GM18526 (cell line): Measurements from ENCODE around the gene CADM1.

ENCODE experiments used
- POLR2A ChIP-seq: IDR thresholded peaks from 3 replicates; pipeline ENCODE4 v1.6.1; 2011; ENCODE audit not compliant: insufficient read length; ENCODE audit errors: extremely low read depth

CADM1 gene

DNA sequence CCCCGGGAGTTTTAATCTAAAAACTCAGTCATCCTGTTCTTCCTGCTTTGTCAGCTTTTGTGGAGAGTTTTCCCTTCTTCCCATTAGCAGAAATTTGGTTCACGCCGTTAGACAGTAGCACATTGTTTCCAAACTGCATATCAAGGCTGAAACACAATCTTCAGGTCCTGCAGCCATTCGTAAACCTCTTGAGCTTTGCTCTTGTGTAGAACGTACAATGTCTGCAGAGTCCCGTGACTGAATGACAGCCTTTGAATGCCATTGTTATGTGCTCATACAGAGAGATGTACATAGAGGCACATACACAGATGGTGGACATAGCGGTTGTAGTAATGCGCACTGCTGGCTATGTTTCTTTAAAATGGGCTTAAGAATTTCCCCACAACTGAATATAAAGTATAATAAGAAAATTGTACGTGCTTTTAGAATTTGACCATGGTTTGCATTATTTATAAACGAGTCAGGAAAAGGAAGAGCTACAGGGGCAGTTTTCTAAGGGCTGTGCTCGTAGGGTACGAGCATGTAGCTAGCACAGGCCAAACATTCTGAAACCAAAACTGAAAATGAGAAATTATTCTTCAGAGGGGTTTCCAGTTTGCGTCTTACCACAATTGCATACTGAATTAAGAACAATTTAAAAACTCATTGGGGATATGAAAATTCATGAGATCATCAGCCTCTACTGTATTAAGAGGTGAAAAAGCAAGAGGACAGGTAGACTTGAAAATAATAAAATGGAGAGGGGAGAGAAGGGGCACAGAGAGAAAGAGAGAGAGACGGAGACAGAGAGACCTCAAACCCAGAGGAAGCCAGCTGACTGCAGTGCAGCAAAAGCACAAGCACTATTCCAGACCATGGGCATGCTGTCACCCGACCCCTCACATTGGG lies 310.1 kb downstream of the CADM1 start:
- no peak for TF ChIP-seq POLR2A

DNA sequence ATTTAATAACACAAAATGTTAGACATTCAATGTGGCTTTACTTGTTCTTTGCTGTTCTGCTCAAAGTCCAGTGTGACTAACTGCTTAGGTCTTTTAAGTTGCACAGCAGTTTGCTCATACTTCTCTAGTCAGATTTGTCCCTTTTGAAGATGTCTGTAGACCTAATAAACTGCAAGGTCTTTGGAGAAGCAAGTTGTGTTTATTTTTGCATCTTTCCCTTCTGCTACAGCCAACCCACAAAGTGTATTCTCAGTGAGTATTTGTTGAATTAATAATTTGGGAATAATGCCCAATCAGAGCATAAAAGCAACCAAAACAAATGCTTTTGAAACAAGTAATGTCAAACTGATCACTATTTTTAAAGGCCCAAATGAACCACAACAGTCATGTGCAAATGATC lies 312.5 kb downstream of the CADM1 start:
- no peak for TF ChIP-seq POLR2A

DNA sequence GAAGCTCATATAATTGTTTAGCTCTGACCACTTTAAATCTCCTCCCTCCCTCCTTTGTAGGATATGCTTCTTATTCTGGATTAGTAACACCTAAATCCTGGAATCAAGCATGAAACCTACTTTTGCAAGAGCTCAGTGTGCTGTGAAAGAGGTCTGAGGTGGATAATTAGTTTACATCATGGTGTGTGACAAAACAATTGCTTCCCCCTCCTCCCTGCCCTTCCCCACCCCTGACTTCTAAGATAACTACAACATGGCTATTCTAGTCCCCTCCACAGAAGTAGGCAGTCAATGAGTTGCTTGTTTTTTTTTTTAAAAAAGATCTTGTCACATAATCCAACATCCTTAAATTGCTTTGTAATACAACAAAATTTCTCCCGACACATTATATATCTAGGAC lies 314.0 kb downstream of the CADM1 start:
- TF ChIP-seq POLR2A = no peak

DNA sequence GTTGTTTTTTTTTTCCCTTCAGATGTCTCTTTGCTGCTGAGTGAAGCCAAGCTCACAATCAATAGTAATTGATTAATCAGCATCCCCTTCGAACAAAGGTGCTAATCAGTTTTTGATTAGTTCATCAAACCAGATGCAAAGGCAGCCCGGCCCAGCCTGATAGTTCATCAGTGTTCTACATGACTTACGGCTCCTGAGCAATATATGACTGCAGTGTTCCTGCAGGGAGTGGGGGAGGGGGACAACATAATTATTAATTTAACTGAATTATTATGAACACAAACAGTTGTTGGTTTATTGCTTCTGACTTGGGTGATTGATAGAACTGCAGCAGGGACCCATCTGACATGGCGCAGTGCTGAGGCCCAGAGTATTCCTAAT lies 315.3 kb downstream of the CADM1 start:
- no peak for TF ChIP-seq POLR2A

DNA sequence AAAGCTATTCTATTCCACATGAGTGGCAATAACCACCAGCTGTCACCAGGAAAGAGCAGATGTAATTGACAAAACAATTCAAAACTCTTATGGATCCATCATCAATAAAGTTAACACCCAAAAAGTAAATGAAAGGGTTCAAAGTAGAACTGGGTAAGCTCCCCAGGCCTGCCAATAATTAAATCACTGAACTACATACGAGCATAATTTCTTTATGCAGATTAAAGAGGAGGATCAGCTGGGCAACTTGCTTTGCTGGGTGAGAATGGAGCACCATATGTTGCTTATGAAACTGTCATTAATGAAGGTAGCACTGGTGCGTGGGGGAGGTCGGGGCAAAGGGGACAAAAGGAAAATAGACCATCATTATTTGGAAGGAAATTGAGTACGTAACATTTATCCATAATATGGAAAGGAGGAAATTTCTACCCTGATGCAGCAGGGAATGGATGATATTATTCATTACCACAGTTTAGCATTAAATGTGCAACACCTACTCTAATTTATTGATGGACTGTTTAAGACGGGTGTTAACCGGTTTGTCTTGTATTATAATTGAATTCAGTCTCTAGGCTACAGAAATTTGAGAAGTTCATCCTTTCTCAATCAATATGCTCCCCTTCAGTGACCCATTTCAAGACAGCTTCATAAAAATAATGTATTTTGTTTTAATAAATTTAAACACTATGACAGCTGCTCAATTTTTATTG lies 315.9 kb downstream of the CADM1 start:
- no peak for TF ChIP-seq POLR2A

DNA sequence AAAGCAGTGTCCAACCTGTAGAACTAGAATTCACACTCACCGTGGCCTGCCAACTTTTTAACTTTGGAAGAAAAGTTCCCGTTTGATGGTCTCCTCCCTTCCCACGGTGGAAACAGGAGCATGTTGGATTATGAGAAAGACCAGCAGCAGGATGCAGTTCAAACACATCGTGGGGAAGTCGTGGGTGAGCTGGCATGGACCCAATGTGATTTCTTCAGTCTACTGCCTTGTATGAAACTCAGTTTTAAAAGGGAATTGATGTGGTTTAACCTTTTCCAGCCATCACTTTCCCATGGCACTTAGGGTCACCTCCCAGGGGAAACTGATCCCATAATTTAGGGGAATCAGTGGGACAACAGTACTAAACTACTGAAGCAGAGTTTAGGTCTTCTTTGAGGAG lies 318.3 kb downstream of the CADM1 start:
- no peak for TF ChIP-seq POLR2A

DNA sequence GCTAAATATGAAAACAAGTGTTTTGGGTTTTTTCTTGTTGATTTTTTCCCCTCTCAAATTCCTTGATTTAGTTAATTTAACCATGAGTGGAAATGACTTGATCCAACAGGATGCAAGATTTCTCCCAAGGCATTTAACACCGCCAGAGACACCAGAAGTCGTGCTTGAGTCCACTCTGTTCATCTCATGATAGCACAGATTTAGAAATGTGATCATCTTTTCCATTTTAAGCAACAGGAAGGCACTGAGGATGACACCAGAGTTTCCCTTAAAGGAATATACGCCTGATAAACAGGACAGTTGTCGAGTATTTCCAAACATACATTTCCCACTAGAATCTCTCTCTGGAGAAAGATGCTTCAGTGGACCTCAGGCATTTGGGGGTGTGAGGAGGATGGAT lies 318.7 kb downstream of the CADM1 start:
- TF ChIP-seq POLR2A = no peak

DNA sequence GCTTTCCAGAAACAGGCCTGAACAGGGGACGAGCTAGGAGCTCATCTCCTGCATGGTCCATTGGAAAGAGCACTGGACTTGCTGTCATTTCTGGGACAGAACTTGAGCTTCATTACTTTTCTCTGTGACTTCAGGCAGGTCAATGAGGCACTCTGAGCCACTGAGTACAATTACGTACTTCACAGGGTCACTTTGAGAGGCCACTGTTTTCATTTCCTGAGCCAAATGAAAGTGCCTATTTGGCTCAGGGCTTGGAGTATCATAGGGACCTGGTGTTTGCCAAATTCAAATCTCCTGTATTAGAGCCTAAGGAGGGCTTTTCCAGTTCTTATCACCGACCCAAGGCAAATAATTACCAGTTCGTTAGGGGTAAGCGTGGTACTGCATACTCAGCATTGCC lies 319.3 kb downstream of the CADM1 start:
- no peak for TF ChIP-seq POLR2A

DNA sequence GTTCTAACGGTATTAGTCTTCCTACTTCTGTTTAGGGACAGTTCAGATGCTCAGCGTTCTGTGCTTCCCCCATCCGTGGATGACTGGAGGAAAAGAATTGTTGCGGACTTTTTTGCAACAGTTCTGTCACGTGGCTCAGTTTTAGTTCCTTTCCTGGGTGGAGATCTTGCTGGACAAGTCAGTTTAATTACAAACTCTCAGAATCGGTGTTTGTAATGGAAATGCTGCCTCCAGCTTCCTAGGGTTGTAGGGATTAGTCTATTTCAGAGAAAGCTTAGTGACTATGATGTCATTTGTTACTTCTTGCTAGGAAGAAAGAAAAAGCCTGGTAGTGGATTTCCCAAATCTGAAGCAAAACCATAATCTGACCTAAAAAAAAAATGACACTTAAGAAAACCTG lies 320.4 kb downstream of the CADM1 start:
- TF ChIP-seq POLR2A = no peak

DNA sequence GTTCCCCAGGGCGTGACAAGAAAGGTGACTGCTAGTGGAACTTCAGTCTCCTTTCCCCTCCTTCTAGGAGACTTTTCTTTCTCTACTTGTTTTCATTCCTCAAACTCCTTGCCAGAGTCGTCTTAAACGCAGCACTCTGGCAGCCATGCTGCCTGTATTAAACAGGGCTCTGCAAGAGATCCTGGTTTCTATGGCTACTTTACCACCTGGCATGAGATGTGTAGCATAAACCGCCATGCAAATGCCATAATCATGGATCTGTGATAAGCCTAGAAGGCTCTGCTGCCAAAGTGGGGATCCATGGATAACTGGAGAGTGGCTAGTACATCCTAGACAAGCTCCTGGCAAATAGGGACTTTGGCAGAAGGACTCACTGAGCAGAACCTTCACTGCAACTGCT lies 321.1 kb downstream of the CADM1 start:
- TF ChIP-seq POLR2A = no peak

DNA sequence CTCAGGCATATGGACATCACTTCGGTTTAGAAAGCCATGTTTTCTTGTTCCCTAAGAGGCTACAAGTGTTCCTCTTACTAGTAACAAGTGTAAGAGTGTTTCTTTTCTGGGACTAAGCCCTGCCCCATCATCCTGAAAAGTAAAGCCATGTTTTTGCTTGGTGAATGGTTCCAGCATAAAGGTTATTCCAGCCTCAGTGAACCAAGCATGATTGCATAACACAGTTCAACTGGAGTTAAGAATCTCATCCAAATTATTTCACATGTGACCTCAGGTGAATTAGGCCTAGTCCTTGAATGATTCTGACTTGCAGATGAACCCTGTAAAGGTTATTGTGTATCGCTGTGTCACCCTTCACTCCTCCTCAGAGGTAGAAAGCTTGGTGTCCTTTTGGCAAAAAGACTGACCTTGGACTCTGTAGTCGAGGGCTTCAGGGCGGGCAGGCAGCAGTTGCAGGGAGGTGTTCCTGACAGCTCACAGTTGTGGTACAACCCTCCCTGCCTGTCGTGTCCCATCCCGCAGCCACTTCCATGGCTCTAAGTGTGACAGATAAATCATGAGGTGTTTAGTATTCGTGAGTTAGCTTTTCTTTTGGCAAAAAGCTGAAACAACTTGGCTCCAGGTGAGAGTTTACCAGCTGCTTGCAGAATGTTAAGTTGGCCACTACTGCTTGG lies 321.8 kb downstream of the CADM1 start:
- TF ChIP-seq POLR2A = no peak

DNA sequence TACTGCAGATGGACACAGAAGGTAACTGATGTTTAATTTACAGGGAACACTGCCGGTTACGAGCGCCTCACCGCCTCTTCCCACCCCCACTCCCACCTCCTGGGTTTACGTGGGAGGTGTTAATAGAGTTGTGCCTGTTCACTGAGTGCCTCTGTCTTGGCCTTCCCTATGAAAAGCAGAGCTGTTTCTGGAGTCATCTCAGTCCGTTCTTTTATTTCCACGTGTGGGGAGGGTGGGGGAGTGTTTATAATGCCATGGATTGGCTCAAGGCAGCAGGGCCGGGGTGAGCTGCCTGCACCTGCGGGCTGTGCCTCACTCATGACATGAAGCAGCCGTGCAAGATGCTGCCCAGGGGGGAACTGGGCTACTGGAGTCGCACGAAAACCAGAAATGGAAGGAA lies 322.7 kb downstream of the CADM1 start:
- TF ChIP-seq POLR2A = no peak

DNA sequence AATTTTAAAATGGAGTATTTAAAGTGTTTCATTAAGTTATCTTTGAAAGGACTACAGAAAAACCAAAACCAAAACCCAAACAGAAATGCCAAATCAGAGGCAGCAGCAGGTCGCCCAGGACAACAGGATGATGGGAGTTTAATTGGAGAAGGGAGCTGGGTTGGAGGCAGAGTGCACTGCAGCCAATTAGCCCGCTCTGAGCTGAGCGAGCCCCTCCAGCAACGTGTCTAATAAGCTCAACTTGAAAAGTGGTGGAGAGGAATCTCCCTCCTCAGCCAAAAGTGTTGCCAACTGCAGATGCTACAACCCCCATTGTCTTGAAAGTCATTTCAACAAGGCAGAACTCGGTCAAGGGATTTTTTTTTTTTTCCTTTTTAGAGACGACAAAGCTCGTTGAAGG lies 323.9 kb downstream of the CADM1 start:
- TF ChIP-seq POLR2A = no peak

DNA sequence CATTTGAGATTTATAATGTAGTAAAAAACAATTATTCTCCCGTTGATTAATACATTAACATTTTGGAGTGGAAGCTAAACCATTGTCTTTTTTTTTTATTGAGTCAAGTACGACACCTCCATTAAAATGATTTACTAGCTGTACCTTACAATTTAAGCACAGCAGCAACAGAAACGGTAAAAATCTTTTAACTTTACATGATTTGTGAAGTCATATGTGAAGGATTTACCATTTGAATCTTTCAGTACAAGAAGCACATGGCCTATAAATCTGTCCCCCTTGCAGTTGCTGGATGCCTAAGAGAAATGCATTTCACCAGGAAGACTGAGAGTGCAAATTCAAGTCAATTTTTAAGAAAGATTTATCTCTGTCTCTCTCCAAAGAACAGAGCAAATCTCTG lies 324.6 kb downstream of the CADM1 start:
- no peak for TF ChIP-seq POLR2A

DNA sequence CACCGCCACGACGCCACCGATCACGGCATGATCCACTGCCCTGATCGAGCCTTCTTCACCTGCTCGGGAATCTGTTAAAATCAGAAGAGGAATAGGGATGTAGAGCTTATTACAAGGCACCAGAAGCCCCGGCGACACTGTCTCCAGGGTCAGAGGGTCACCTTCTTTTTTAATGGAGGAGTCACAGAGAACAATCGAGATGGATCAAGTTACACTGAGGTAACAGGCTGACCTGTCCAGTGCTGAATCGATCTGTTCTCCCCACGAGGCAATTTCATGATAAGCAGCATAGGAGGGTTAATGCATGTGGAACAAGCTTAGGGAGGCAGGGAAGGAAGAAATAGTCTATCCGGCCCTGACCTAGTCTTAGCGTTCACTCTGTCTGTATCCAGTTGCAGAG lies 325.5 kb downstream of the CADM1 start:
- no peak for TF ChIP-seq POLR2A

DNA sequence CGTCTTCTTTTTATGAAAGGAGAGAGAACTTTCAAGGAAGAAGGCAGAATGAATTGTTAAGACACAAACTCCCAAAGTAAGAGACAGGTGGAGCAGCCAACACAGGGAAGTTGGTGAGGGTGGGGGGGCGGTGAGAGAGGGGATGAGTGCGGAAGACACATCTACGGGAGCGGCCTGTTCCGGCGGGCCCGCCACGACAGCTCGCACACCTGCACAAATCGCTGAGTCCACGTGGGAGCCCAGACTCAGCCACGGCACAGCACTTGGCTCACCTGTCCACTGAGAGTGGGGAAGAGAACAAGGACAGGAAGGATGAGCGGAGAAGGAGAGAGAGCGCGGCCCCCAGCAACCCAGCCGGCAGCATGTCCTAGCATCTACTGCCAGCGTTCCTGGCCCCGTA lies 331.1 kb downstream of the CADM1 start:
- TF ChIP-seq POLR2A = no peak

DNA sequence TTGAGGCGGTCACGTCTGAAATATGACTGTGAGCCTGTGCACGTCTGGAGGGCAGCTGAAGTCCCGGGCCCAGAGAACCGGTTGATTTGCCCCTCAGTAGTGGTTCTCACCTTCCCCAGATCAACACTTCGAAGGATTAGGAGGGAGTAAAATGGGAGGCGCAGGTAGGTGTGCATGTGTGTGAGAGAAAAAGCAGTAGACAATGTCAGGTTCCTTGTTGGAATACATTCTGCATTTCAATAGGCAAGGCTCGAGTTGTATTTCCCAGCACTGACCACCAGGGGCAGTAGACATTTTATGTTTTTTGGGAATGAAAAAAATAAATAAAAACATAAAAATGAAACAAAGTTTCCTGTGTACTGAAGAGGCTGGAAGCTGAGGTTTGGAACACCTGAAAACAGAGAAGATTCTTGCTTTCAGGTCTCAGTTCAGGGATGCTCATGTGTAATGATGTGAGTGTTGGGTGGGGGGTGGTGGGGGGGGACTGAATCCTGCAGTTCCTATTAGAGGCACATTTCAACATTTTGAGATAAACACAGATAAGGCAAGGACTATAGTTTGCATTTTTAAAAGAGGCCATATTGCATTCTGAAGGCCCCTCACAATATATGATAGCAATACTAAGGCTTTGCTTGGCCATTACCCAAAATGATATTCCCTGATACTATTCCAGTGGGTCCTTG lies 333.9 kb downstream of the CADM1 start:
- no peak for TF ChIP-seq POLR2A
